T47D (cell line): ENCODE results near the gene ADD1.

Experiments used
- DNase-seq, 2 experiments: peaks; one replicate each; pipeline versions ENCODE4 v3.0.0 to v3.0.0-alpha.2; 2011 to 2012; ENCODE audit warnings: low read depth in 1 of 2, low spot score in 1 of 2
- JUND ChIP-seq: IDR thresholded peaks from 2 replicates; pipeline ENCODE4 v1.6.1; 2012; ENCODE audit warnings: low read depth
- in situ Hi-C: cut with HindIII; loops from 2 replicates; pipeline ENCODE4 v1.10.0; 2016; ENCODE audit warnings: low sequenced_read_pairs, low pct_unique_long_range_greater_than_20kb

The ADD1 gene

DNA sequence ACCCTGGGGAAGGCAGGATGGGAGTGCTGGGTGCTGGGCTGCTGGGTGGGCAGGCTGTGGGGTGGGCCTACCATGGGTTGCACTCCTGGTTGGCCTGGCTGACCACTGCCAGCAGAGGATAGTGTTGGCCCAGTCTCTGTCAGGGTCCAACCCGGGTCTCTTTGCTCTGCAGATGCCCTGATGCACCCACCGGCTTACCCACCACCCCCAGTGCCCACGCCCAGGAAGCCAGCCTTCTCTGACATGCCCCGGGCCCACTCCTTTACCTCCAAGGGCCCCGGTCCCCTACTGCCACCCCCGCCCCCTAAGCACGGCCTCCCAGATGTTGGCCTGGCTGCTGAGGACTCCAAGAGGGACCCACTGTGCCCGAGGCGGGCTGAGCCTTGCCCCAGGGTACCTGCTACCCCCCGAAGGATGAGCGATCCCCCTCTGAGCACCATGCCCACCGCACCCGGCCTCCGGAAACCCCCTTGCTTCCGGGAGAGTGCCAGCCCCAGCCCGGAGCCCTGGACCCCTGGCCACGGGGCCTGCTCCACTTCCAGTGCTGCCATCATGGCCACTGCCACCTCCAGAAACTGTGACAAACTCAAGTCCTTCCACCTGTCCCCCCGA is 14.2 kb upstream of the ADD1 start:
- in situ Hi-C loops: no loop called here
- DNase-seq: no peak

DNA sequence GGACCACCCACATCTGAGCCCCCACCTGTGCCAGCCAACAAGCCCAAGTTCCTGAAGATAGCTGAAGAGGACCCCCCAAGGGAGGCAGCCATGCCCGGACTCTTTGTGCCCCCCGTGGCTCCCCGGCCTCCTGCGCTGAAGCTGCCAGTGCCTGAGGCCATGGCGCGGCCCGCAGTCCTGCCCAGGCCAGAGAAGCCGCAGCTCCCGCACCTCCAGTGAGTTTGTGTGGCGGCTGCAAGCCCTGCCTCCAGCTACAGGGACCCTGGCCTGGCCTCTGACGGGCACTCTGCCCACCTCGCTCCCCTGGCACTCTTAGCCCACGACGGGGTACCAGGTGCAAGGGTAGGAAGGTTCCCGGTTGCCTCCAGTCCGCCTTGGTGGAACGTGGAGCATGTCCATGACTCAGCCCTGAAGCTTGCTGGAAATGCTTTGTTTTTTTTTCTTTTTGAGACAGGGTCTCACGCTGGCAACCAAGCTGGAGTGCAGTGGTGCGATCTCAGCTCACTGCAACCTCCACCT is 13.7 kb upstream of the ADD1 start:
- in situ Hi-C loops: no loop called here
- DNase-seq: no peak
- no peak for TF ChIP-seq JUND

More for the DNA sequence above, 14.2 kb upstream of the ADD1 start:
- TF ChIP-seq JUND: no peak

DNA sequence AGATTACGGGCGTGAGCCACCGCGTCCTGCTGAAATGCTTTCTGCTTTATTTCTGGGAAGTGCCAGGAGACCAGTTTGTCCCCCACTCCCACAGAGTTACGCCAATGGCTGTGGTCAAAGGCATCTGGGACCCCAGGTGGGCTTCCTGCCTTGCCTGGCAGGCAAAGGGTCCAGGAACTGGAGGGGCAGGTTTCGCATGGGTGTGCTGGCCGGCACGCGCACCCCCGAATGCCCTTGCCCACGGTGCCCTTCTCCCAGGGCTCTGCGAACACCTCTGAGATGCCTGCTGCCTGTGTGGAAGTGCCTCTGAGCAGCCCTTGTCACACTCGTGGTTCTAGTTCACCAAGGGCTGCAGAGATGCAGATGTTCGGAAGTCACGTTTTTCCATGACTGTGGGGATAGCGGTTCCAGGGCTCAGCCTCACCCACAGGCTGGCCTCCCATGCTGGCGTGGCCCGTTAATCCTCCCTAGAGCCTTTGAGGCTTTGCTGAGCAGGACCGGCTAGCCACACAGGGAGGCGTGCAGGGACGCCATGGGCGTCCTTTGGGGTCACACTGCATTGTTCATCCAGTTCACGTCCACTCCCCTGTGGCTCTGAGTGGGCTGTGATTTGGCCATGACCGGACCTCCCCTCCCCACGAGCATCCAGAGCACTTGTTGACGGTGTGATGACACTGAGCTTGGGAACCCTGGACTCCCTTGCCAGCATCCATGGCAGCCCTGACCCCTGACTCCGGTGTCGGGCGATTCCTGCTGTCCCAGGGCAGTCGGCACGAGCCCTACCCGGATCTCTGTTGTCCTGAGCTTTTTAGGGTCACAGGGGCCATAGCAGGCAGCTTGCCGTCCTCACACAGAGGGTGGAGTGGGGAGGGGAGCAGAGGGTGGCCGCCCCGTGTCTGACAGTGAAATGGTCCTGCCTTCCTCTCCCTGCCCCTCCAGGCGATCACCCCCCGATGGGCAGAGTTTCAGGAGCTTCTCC is 12.7 kb upstream of the ADD1 start:
- in situ Hi-C loops: no loop called here
- no peak for DNase-seq
- no peak for TF ChIP-seq JUND

DNA sequence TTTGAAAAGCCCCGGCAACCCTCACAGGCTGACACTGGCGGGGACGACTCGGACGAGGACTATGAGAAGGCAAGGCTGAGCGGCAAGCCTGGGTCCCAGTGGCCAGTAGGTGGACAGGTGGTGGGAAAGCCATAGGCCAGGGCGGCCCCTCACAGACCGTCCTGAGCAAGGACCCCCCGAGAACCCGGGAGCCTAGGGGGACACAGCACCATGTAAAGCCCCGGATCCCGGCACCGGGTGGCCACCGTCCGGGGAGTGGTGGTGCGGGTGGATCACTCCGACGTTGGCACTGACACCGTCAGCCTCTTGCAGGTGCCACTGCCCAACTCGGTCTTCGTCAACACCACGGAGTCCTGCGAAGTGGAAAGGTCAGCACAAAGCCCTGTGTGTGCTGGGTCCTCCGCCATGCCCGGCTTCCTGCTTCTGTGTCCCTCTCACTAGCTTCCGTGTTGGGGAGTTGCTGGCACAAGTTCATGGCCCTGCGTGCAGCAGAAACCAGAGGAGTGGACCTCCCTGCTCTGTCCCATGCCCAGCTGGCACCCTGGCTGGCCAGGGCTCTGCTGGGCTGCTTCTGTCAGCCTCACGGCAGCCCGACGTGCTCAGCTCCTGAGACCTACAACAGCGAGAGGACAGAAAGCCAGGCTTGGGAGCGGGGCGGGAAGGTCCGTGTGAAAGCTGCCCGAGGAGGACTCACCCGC is 11.9 kb upstream of the ADD1 start:
- in situ Hi-C loops: no loop called here
- DNase-seq: no peak
- no peak for TF ChIP-seq JUND

DNA sequence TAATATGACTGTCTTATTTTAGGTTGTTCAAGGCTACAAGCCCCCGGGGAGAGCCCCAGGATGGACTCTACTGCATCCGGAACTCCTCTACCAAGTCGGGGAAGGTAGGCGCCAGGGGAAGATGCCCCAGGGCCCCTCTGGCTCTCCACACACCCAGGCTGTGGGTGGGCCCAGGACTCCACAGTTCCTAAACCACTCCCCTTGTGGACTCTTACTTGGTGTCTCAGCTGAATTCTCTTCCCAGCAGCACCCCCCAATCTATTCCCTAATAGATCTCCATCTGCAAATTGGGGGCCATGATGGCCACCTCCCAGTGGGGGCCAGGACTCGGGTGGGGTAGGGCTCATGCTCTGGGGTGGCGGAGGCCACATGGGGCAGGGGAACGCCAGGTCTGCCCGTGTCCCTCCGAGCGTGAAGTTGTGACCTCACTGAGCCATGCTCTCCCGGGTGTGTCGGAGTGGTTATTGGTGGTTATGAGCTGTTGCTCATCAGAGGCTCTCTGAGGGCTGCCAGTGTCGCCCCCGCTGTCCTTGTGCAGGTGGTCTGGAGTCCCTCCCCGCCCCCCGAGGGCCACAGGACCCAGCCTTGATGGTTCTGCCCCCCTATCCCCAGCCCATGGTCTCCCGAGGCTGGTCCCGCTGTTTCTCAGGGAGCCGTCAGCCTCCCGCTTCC is 11.2 kb upstream of the ADD1 start:
- in situ Hi-C loops: no loop called here

DNA sequence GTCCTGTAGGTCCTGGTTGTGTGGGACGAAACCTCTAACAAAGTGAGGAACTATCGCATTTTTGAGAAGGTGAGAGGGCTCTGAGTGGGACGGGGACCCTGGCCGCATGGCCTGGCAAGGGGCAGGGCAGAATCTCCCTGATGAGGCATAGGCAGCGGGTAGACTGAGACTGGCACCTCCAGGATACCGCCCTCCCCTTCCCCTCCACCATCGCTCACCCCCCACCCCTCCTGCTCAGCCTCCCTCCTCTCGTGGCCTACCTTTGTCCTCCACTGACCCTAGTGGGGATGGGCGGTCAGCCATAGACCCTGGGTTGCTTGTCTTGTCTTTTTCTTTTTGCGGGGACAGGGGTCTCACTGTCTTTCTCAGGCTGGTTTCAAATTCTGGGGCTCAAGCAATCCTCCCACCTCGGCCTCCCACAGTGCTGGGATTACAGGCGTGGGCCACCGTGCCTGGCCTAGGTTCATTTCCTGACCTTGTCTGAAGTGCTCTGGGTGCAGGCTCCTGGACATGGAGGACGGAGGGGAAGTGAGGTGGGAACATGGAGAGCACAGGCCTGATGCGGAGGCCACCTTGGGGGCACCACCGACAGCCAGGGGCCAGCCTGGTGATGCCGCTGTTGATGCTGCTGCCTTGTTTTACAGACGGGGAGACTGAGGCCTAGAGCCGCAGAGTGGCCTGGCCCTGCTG is 10.5 kb upstream of the ADD1 start:
- TF ChIP-seq JUND: no peak
- no peak for DNase-seq
- in situ Hi-C loops: no loop called here

More for the DNA sequence above, 11.2 kb upstream of the ADD1 start:
- TF ChIP-seq JUND: no peak
- no peak for DNase-seq

DNA sequence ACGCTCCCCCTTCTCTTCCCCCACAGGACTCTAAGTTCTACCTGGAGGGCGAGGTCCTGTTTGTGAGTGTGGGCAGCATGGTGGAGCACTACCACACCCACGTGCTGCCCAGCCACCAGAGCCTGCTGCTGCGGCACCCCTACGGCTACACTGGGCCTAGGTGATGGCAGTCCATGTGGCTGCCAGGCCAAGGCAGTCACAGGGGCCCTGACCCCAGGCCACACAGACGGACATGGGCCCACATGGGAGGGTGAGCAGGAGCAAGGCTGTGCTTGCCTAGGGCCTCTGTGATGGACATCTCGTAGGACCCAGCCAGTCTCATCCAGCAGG is 10.0 kb upstream of the ADD1 start:
- in situ Hi-C loops: no loop called here
- TF ChIP-seq JUND: no peak
- no peak for DNase-seq

DNA sequence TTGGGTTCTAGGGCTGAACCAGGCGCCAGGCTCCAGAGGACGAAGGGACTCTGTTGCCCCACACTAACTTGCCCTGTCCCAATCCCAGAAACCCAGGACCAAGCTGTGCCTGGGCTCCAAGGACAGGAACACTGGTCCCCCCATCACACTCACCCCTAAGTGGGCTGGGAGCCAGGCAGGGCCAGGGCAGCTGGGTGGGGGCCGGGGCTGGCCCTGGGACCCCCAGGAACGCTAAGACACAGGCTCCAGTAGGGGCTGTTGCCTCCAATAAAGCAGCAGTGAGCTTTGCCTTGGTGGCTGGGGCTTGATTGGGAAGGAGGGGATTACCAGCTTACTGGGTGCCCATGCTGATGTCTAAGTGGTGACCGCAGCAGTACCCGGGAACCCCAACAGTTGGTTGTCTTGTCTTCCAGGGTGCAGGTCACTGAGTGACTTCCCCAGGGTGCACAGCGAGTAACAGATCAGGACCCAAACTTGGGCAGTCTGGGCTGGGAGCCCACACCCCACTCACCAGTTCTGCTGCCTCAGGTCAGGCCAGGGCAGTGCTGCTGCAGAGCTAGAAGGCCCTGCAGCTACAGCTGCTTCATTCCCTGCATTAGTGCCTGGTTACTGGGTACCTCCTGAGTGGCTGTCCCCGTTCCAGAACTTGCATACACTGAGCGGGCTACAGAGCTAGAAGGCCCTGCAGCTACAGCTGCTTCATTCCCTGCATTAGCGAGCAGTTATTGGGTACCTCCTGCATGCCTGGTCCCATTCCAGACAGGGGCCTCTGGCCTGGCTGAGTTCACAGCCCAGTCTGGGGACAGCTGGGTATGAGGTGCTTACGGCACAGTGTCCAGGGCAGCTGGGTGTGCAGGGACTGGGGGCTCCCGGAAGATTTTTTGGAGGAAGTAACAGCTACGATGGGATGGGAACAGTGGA is 9.4 kb upstream of the ADD1 start:
- TF ChIP-seq JUND: no peak
- in situ Hi-C loops: no loop called here
- no peak for DNase-seq

DNA sequence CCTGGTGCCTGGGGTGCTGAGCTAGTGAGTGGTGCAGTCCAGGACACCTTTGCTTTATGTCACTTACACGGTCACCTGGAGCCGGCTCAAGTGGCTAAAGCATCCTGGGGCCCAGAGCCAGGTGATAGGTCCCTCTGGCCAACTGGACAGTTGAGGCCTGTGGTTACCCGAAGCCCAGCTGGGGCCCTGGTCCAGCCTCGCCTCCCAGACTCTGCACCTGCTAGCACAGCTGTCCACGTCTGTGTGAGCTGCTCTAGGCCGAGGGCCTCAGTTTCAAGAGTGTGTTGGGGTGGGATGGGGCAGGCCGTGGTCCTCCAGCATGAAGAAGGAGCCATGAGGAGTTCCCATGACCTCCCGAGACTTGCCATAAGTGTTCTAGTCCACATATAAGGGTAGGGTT is 7.7 kb upstream of the ADD1 start:
- in situ Hi-C loops: no loop called here
- DNase-seq: no peak
- TF ChIP-seq JUND: no peak

DNA sequence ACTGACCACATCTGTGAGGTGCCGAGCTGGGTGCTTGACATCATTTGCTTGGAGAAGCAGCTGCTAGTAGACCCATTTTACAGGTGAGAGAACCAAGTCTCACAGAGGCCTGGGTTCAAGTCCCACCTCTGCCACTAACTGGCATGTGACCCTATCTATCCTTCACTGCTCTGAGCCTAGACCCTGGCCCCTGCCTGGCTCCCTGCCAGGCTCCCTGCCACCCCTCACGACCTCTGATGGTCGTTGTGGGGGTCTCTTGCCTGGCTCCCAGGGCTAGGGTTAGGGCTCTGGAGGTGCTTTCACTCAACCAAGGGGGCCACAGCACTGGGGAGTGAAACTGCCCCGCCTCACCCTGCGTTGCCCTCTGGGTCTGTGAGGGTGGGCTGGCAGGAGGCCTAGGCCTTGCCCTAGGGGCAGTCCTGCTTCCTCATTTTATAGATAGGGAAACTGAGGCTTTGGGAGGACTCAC is 7.2 kb upstream of the ADD1 start:
- DNase-seq: no peak
- TF ChIP-seq JUND: no peak
- in situ Hi-C loops: no loop called here
